HG02943 (cell line): ENCODE measurements around the gene NYAP1.
A peak's percentile ranks its signal among the peaks of the same experiment; 100 is the strongest.
"Not testable (repeated sequence)": the region's sequence is repeated elsewhere in the genome, so short reads cannot be mapped to it uniquely, and the experiment has no call there.

Experiments
- ATAC-seq: cut with Tn5 transposase; IDR thresholded peaks from one replicate; pipeline ENCODE4 v1.9.1; 2021; ENCODE audit warnings: mild to moderate bottlenecking, low read depth, moderate library complexity; ENCODE audit not compliant: unreplicated experiment

NYAP1 gene

DNA sequence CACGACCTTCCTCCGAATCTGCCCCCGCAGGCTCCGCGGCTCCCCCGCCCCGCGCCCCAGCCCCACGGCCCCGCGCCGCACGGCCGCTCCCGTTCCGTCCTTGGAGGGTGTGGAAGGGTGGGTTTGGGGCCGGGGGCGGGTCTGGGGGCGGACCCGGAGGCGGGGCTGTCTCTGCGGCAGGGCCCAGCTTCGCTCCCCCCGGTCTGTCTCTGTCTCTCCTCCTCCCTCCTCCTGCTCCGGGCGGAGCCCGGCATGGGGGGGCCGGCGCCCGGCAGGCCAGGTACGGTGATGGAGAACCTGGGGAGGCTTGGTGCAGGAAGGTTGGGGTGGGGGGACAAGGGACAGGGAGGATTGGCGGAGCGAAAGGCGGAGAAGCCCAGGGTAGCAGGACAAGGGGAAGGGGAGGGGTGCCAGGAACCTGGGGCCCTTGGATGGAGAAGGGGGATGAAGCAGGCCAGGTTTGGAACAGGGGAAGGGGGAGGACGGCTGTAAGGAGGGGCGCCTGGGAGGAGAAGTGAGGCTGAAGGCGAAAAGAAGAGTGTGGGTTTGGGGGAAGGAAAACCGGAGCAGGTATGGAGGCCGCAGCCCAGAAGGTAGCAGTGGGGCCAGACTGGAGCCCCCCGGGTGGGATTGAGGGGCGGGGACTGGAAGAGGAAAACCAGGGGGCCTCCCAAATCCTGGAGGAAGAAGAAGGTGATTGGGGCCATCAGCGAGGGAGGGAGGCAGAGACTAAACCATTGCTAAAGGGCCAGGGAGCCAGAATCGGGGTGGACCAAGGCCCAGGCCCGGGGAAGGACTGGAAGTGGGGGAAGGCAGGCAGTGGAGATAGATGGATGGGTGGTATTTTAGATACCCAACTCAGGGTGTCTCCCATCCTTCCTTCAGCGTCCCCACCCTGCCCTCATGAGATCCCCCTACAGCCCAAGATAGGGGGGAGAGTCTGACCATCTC, at the start of gene NYAP1:
TSS of gene NYAP1 (plus strand) at position 206 of the 951 bp plus-strand sequence. CDS start 1,385 bp downstream, outside the sequence.
- no peak for ATAC-seq

DNA sequence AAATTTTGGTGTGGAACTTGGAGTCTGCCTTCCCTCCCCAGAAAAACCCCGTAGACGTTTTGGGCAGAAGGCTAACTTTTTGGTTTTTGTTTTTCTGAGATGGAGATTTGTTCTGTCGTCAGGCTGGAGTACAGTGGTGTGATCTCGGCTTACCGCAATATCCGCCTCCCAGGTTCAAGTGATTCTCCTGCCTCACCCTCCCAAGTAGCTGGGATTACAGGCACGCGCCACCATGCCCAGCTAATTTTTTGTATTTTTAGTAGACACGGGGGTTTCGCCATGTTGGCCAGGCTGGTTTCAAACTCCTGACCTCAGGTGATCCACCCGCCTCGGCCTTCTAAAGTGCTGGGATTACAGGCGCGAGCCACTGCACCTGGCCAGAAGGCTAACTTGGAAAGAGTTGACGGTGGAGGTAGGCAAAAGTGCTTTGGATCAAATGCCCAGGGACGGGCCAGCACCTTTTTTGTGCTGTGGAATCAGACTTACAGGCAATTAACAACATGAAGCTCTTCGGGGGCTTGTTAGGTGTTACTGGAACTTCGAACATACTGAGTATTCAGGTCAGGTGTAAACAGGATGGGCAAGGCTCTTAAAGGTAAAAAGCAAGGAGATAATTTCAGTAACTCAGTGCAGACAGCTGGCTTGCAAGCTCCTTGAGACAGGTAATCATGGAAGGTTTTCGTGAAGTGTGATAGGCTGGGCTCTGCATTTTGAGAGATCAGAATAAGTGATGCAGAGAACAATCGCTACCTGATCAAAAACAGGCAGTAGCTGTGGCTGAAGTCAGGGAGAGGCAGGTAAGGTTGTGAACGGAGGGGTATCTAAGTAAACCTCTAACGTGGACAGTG, 49.2 kb upstream of the NYAP1 start:
- ATAC-seq: no peak

DNA sequence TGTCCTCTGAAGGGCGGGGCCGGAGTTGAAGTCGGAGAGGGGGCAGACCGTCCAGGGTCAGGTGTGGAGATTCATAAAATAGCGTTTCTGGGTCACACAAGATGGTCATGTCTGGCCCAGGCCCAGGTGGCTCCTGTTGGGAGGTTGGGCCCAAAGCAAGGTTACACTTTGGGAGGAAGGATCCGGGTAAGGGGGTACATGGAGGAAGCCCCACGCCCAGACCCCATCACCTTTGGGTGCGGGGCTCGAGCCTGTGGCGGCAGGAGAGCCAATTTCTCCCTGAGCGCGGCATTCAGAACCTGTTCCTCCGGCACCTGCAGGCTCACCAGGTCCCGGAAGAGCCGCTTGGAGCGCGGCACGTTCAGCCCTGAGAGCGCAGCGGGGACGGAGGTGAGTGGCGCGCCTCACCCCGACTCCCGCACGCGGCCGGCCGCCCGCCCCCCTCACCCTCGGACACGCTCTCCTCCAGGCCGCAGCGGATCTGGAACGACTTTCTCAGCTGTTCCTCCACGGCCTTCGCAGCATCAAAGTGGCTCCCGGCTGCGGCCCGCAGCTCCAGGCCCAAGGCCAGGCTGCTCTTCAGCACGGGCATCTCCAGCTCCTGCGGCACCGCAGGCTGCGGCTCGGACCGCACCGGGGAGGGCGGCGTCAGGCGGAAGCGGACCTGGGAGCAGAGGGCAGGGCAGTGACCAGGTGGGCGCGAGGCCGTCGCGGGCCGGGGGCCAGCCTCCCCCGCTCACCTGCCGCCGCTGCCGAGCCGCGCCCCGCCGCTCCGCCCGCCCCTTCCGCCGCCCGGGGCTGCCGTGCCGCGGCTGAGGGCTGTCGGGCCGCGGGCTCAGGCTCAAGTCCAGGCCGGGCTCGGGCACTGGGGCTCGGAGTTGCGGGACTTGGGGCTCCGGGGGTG, 48.1 kb upstream of the NYAP1 start:
- ATAC-seq: peak; percentile 12

DNA sequence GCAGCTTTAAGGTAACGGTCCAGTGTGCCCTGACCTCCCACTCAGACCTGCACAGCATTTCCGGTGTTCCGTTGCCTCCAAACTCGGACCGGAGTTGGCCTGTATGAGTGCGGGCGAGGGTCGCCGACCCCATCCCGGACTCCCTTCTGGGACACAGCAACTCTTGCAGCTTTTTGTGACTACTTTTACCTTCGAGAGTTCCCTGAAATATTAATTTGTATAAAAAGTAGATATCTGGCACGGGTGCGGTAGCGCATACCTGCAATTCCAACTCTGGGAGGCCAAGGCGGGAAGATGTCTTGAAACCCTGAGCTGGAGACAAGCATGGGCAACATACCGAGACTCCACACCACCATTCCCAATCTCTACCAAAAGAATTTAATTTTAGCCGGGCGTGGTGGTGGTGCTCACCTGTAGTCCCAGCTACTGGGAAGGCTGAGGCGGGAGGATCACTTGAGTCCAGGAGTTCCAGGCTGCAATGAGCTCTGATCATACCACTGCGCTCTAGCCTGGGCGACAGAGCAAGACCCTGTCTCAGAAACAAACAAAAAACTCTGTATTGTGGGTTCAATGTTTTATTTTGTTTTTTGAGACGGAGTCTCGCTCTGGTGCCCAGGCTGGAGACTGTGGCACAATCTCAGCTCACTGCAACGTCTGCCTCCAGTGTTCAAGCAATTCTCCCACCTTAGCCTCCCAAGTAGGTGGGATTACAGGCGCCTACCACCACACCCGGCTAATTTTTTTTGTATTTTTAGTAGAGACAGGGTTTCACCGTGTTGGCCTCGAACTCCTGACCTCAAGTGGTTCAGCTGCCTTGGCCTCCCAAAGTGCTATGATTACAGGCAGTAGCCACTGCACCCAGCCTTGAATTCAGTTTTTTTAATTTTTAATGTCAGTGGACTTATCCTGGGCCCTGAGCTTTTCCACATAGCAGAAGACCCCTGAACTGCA, 46.3 kb upstream of the NYAP1 start:
- no peak for ATAC-seq

DNA sequence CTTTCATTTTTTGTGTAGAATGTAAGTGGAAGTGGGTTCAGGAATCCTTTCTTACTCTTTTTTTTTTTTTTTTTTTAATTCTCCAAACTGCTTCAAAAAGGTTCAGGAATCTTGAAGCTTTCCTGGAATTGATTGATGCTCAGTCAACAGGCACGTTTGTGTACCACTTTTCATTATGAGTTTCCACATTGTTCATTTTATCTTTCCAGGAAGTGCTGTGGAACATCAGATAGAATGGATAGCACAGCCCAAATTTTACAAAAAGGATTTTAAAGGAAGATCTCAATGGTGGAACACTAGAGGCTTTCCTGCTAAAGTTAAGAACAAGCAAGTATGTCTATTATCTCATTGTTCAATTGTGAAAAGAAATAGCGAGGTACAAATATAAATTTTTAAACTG, 45.6 kb upstream of the NYAP1 start:
- no peak for ATAC-seq

DNA sequence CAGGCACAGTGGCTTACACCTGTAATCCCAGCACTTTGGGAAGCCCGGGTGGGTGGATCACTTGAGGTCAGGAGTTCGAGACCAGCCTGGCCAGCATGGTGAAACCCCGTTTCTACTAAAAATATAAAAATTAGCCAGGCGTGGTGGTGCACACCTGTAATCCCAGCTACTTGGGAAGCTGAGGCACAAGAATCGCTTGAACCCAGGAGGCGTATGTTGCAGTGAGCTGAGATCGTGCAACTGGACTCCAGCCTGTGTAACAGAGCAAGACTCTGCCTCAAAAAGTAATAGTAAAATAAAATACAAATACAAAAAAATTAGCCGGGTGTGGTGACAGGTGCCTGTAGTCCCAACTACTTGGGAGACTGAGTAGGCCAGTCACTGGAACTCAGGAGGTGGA, 45.0 kb upstream of the NYAP1 start:
- ATAC-seq: not testable (repeated sequence)

DNA sequence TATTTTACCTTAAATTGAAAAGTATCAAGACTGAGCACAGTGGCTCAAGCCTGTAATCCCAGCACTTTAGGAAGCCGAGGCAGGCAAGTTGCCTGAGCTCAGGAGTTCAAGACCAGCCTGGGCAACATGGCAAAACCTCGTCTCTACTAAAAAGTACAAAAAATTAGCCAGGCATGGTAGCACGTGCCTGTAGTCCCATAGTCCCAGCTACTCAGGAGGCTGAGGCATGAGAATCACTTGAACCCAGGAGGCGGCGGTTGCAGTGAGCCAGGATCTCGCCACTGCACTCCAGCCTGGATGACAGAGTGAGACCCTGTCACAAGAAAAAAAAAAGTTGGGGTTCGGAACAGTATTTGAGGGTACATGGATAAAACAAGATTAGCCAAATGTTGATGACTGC, 44.5 kb upstream of the NYAP1 start:
- not testable (repeated sequence) for ATAC-seq

DNA sequence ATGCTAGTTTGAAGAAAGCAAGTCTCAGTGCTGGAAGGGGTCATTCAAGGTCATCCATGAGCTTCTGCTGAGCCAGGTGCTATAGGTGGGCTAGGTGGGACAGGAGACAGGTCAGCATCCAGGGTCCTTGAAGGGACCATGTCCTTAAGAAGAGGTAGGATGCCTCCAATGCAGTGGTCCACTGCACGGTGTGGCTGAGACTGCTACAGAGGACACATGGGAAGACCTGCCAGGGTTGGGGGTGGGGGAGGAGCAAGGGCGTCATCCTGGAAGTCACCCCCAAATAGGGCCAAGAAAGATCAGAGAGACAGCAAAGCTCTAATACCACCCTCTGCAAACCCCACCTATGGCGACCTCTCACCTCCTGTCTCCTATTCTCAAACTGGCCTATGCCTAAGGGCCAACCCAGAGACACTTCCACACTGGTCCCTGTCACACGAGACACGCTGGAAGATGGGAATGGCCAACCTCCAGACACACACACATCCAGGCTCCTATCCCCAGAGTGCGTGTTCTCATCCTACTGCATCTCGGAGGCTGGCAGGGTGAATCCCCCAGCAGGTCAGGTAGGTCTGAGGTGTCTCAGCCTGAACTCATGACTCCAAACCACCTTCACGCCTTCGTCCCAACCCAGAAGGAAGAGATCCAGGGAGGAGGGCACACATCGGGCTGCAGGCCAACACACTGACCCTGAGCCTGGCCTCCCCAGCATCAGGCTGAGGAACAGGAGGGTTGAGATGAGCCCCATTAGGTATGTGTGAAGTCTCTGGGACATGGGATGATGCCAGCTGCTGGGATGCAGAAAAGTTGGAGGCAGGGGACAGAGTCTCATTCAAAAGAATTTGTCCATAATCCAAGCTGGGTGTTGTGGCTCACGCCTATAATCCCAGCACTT, 41.8 kb upstream of the NYAP1 start:
- no peak for ATAC-seq

DNA sequence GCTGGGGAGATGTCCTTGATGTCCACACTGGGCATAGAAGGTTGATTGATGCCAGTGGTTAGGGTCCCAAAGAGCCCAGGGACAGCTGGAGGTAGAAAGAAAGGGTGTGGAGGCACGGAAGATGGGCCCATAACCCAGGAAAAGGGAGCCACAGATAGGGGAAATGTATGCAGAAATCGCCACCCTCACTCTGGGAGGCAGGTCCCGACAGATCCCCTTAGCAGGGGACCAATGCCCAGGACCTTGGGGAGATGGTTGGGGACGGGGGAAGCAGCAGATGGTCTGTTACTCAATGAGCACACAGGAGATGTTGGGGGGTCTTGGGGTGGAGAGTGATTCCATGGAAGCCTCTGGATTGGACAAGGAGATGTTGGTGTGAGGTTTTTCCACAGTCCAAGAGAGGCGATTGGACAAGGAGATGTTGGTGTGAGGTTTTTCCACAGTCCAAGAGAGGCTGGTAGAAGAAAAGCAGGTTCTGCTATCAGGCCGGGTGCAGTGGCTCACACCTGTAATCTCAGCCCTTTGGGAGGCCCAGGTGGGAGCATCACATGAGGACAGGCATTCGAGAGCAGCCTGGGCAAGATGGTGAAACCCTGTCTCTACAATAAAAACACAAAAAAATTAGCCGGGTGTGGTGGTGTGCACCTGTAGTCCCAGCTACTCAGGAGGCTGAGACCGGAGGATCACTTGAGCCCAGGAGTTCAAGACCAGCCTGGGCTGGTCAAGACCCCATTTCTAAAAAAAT, 40.5 kb upstream of the NYAP1 start:
- no peak for ATAC-seq

DNA sequence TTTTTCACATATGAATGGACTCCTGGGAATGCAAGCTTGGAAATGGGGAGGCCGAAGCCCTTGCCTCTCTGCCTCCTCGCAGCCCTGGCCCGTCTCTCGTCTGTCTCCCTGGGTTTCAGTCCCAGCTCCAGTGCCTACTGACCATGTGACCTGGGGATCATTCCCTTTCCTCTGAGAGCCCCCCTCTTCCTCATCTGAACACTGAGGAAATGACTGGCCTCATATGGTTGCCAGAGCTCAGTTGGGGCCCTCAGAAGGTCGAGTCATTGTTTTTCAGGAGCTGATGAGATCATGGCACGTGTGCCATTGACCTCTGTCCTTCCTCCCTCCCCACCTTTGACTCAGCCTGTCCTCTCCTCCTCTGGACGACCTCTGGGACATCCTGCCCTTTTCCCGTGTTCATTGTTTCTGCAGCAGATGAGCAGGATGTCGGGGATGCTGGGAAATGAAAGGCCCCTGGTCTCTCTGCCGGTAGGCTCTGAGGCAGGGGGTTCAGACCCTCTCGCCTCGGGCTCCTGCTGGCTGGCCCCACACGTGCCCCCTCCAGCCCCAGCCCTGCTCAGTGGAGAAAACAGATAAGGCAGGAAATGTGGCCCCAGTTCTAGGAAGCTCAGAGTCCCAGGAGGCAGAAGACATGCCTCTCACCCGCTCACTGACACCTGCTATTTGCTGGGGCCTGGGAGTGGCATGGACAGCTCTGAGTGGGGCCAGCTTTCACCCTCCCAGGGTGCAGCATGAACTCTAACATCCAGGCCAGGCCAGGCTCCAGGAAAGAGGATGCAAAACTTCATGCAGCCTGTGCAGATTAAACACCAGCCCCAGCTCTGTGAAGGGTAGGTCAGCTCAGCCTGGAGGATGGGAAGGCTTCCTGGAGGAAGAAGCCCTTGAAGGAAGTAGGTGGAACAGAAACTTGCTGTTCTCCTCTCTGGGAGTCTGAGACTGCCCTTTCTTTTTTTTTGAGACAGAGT, 39.1 kb upstream of the NYAP1 start:
- ATAC-seq: no peak

DNA sequence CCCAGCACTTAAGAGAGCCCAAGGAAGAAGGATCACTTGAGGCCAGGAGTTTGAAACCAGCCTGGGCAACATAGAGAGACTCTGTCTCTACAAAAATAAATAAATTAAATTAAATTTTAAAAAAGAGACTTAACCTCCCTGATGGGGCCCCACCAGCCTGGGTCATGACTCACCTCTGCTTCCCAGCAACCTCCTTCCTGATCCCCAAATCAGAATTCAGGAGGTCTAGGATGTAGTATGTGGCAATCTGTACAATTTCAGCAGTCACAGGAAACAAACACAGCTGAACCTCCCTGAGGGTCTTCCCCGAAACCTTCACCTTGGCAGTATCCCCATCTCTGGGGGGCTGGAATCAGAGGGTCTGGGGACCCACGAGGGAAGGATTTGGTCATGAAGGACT, 37.7 kb upstream of the NYAP1 start:
- ATAC-seq: no peak

DNA sequence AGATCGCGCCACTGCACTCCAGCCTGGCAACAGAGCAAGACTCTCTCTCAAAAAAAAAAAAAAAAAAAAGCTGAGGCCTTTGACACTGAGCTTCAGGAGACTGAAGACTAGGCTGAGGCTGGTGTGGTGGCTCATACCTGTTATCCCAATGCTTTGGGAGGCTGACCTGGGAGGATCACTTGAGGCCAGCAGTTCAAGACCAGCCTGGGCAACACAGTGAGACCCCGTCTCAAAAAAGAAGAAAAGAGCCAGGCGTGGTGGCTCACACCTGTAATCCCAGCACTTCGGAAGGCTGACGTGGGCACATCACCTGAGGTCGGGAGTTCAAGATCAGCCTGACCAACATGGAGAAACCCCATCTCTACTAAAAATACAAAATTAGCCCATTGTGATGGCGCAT, 36.4 kb upstream of the NYAP1 start:
- not testable (repeated sequence) for ATAC-seq

DNA sequence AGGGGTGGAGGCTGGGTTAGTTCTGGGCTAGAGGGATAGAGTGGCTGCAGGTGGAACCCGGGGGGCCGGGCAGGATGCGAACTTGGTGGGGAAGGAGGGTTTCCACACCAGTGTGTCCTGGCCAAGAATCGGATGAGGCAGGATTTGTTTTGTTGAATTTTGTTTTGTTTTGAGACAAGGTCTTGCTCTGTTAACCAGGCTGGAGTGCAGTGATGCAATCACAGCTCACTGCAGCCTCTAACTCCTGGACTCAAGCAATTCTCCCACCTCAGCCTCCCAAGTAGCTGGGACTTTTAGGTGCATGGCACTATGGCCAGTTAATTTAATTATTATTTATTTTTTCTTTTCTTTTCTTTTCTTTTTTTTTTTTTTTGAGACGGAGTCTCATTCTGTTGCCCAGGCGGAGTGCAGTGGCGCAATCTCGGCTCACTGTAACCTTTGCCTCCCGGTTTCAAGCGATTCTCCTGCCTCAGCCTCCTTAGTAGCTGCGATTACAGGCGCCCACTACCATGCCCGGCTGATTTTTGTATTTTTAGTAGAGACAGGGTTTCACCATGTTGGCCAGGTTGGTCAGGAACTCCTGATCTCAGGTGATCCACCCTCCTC, 34.4 kb upstream of the NYAP1 start:
- no peak for ATAC-seq

DNA sequence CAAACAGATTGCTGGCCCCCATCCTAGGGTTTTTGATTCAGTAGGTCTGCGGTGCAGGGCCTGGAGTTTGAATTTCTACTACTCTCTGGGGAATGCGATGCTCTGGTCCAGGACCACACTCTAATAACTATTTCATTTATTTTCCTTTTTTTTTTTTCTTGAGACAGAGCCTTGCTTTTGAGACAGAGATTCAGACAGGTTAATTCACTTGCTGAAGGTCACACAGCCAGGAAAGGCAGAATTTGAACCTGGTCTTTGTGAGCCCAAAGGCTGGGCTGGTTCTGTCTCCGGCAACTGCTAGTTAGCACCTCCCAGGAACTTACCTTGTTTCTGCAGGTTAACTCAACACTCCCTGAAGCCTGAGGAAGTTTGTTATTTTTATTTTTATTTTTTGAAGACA, 31.2 kb upstream of the NYAP1 start:
- no peak for ATAC-seq

DNA sequence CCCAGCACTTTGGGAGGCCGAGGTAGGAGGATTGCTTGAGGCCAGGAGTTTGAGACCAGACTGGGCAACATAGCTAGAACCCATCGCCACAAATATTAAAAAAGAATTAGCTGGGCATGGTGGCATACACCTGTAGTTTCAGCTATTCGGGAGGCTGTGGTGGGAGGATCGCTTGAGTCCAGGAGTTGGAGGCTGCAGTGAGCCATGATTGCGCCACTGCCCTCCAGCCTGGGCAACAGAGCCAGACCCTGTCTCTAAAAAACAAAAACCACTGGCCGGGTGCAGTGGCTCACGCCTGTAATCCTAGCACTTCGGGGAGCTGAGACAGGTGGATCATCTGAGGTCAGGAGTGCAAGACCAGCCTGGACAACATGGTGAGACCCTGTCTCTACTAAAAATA, 29.9 kb upstream of the NYAP1 start:
- not testable (repeated sequence) for ATAC-seq

DNA sequence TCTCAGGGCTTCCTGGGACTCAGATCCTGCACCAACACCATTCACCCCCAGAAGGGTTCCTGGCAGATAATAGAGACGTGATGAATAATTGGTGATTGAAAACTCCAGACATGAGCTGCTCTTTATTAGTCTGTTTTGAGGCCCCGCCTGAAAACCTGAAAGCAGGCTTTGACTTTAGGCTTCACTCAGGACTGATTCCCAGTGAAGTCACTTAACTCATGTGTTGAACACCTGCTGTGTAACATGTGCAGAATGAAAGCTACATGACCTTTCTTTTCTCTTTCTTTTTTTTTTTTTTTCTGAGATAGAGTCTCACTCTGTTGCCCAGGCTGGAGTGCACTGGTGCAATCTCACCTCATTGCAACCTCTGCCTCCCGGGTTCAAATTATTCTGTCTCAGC, 28.5 kb upstream of the NYAP1 start:
- ATAC-seq: no peak
